Gastrocnemius medialis (tissue), 4 donors: ENCODE measurements around the gene CIITA. TPM values are rescaled to one million over a fixed set of nuclear protein-coding genes. Genes with fewer than 3 reads are reported as not detected.
"Not testable (repeated sequence)": the region's sequence is repeated elsewhere in the genome, so short reads cannot be mapped to it uniquely, and the experiment has no call there.

ENCODE experiments used
- ATAC-seq, 2 donors: fragments of 150-250 bp; one replicate each; pipeline ENCODE4 v1.9.1; 2016
- DNase-seq, 2 donors: peaks; one replicate each; pipeline ENCODE4 v3.0.0-alpha.2; 2019
- H3K27ac ChIP-seq, 4 donors: fragments of 200-600 bp; sonication (generic); 1 replicate in 1 of 4; 2 replicates in 3 of 4; pipeline ENCODE4 v1.5.1; 2016 to 2018; ENCODE audit warnings: mild to moderate bottlenecking in 2 of 4, moderate library complexity in 1 of 4
- H3K27me3 ChIP-seq, 3 donors: fragments of 200-600 bp; sonication (generic) in 2 of 3; 1 replicate in 1 of 3; 2 replicates in 2 of 3; pipeline versions ENCODE4 v1.5.1 to v1.6.0; 2016 to 2019; ENCODE audit warnings: mild to moderate bottlenecking in 1 of 3, moderate library complexity in 1 of 3
- H3K36me3 ChIP-seq, 2 donors: fragments of 200-600 bp; sonication (generic) in 1 of 2; one replicate each; pipeline ENCODE4 v1.5.1; 2017 to 2018
- H3K4me1 ChIP-seq, 2 donors: fragments of 200-600 bp; sonication (generic) in 1 of 2; one replicate each; pipeline ENCODE4 v1.5.1; 2016 to 2017; ENCODE audit warnings: mild to moderate bottlenecking in 2 of 2
- H3K4me3 ChIP-seq, 4 donors: fragments of 200-600 bp; sonication (generic) in 3 of 4; 1 replicate in 1 of 4; 2 replicates in 3 of 4; pipeline ENCODE4 v1.5.1; 2016 to 2019; ENCODE audit warnings: mild to moderate bottlenecking in 2 of 4
- H3K9me3 ChIP-seq, 3 donors: fragments of 200-600 bp; sonication (generic) in 2 of 3; 1 replicate in 1 of 3; 2 replicates in 2 of 3; pipeline ENCODE4 v1.5.1; 2016 to 2019
- CTCF ChIP-seq, 5 experiments: fragments of 450-650 bp in 3 of 5; fragments of 200-600 bp in 2 of 5; sonication (generic) in 2 of 5; IDR thresholded peaks in 4 of 5; conservative IDR thresholded peaks in 1 of 5; 1 replicate in 4 of 5; 2 replicates in 1 of 5; pipeline ENCODE4 v1.5.1; 2016 to 2019; ENCODE audit warnings: antibody characterized with exemption in 5 of 5, mild to moderate bottlenecking in 3 of 5, moderate library complexity in 3 of 5
- POLR2A ChIP-seq, 2 donors: fragments of 450-650 bp; IDR thresholded peaks; one replicate each; pipeline ENCODE4 v1.6.1; 2017; ENCODE audit warnings: antibody characterized with exemption in 2 of 2, mild to moderate bottlenecking in 2 of 2, moderate library complexity in 2 of 2
- in situ Hi-C, 4 donors: fragments of 200-750 bp; cut with MboI; loops; one replicate each; pipeline versions ENCODE4 v1.15.0 to v1.8.0; 2017; ENCODE audit warnings: low sequenced_read_pairs in 4 of 4
- intact Hi-C: fragments of 100-400 bp; cut with DNase I; formaldehyde crosslinking; loops from one replicate; pipeline ENCODE4 v1.15.1; 2023; ENCODE audit warnings: low total_unique reads
- total RNA-seq, 4 donors: library from RNA; depleted of rRNA; stranded (reverse); fragments of >200 nt; gene quantifications; one replicate each; pipeline versions ENCODE4 v1.1.0 to v1.2.3, GENCODE V29; 2016

CIITA gene
- total RNA-seq, 4 donors from 2014 or later = 2.3 to 9.1 (median 5.1) TPM

- DNase-seq (peak; percentile 70 to 76), ATAC-seq (peak; percentile 63 to 90)
Measured at GRCh38 chr16:10964039-10964890, 87.3 kb downstream of the CIITA start.

GRCh38 chr16:10964891-10965326 lies 87.9 kb downstream of the CIITA start:
- in situ Hi-C loops = loop anchor here (5.0 to 25.0 kb wide), 5 partner anchors 297 to 847 kb away; no protein-coding TSS in a partner anchor

More at GRCh38 chr16:10964039-10964890, 87.3 kb downstream of the CIITA start:
- Histone ChIP-seq H3K27me3 (no peaks in the 10 kb centered on the region), H3K36me3 (peaks cover 0 to 15% of the 10 kb centered on the region in 2 donors), H3K4me1 (peaks cover 15 to 24% of the 10 kb centered on the region in 2 donors), H3K27ac (peak overlapping the region; percentile 57 to 75 (median 69)), H3K9me3 (no peaks in the 10 kb centered on the region), H3K4me3 (no peak overlapping the region)
- intact Hi-C loops = loop anchor here (2.0 to 10.0 kb wide), 4 partner anchors 183 to 953 kb away; partner anchors contain the start of gene GSPT1
- in situ Hi-C loops = loop anchor here (10.0 to 25.0 kb wide), 4 partner anchors 391 to 848 kb away; no protein-coding TSS in a partner anchor
- TF ChIP-seq CTCF (IDR thresholded peaks at IDR 0.05 in 4 of 5, conservative IDR thresholded peaks at IDR 0.05 in 1 of 5) = peak; percentile 90 to 97 (median 94)
- TF ChIP-seq POLR2A (IDR thresholded peaks at IDR 0.05) = no peak

GRCh38 chr16:10965440-10966061 lies 88.5 kb downstream of the CIITA start:
- peaks cover 0 to 15% of the 10 kb centered on the region in 2 donors for H3K36me3 ChIP-seq
- ATAC-seq = no peak
- H3K4me3 ChIP-seq = no peak overlapping the region
- no peaks in the 10 kb centered on the region for H3K27me3 ChIP-seq
- H3K4me1 ChIP-seq = peaks cover 15 to 22% of the 10 kb centered on the region in 2 donors
- DNase-seq = no peak
- no peaks in the 10 kb centered on the region for H3K9me3 ChIP-seq
- no peak overlapping the region for H3K27ac ChIP-seq
- intact Hi-C loops = loop anchor here (2.0 to 10.0 kb wide), 2 partner anchors 391 to 679 kb away; no protein-coding TSS in a partner anchor
- in situ Hi-C loops = loop anchor here (5.0 to 25.0 kb wide), 5 partner anchors 297 to 847 kb away; no protein-coding TSS in a partner anchor
- no peak for TF ChIP-seq POLR2A (IDR thresholded peaks at IDR 0.05)
- TF ChIP-seq CTCF (IDR thresholded peaks at IDR 0.05 in 4 of 5, conservative IDR thresholded peaks at IDR 0.05 in 1 of 5) = no peak

More at GRCh38 chr16:10964891-10965326, 87.9 kb downstream of the CIITA start:
- Histone ChIP-seq H3K4me3 (no peak overlapping the region), H3K4me1 (peaks cover 15 to 24% of the 10 kb centered on the region in 2 donors), H3K27ac (peak overlapping the region in 2 of 4 donors; percentile 64 to 74), H3K36me3 (peaks cover 0 to 15% of the 10 kb centered on the region in 2 donors), H3K27me3 (no peaks in the 10 kb centered on the region), H3K9me3 (no peaks in the 10 kb centered on the region)
- TF ChIP-seq POLR2A (IDR thresholded peaks at IDR 0.05) = no peak
- no peak for TF ChIP-seq CTCF (IDR thresholded peaks at IDR 0.05 in 4 of 5, conservative IDR thresholded peaks at IDR 0.05 in 1 of 5)
- DNase-seq (no peak), ATAC-seq (no peak)
- intact Hi-C loops = loop anchor here (2.0 to 10.0 kb wide), 4 partner anchors 182 to 952 kb away; partner anchors contain the start of gene GSPT1

- Histone ChIP-seq H3K4me3 (no peak overlapping the region), H3K27ac (no peak overlapping the region), H3K36me3 (peaks cover 0 to 20% of the 10 kb centered on the region in 2 donors), H3K27me3 (no peaks in the 10 kb centered on the region), H3K9me3 (no peaks in the 10 kb centered on the region), H3K4me1 (peaks cover 9 to 16% of the 10 kb centered on the region in 2 donors)
- intact Hi-C loops (loop anchor here (10.0 kb wide), 1 partner anchor 679 kb away; no protein-coding TSS in a partner anchor), in situ Hi-C loops (loop anchor here (5.0 to 25.0 kb wide), 5 partner anchors 296 to 846 kb away; no protein-coding TSS in a partner anchor)
- DNase-seq (no peak), ATAC-seq (no peak)
- TF ChIP-seq POLR2A (IDR thresholded peaks at IDR 0.05) (no peak), CTCF (IDR thresholded peaks at IDR 0.05 in 4 of 5, conservative IDR thresholded peaks at IDR 0.05 in 1 of 5) (no peak)
Measured at GRCh38 chr16:10966129-10966528, 89.1 kb downstream of the CIITA start.

GRCh38 chr16:10966559-10966958 lies 89.6 kb downstream of the CIITA start:
- in situ Hi-C loops = loop anchor here (5.0 to 25.0 kb wide), 5 partner anchors 296 to 846 kb away; no protein-coding TSS in a partner anchor
- H3K27ac ChIP-seq, ATAC-seq, H3K27me3 ChIP-seq, H3K9me3 ChIP-seq, DNase-seq, H3K4me3 ChIP-seq: not testable (repeated sequence)
- H3K36me3 ChIP-seq = peaks cover 0 to 22% of the 10 kb centered on the region in 2 donors
- H3K4me1 ChIP-seq = peaks cover 5 to 12% of the 10 kb centered on the region in 2 donors
- intact Hi-C loops = loop anchor here (10.0 kb wide), 1 partner anchor 678 kb away; no protein-coding TSS in a partner anchor
